Stimulated activated naive CD8-positive, alpha-beta T cell treated with anti-CD3 and anti-CD28 coated beads, Interleukin-15, amount 100 ng/mL, for 72 hours (primary cell): ENCODE measurements around the gene PODNL1.

Experiments used
- ATAC-seq: fragments of 150-1000 bp; cut with Tn5 transposase; 2 replicates; pipeline ENCODE4 v1.10.0; 2021; ENCODE audit warnings: mild to moderate bottlenecking, moderate library complexity
- DNase-seq, 2 donors: peaks; one replicate each; pipeline ENCODE4 v3.0.0; 2021 to 2022
- H3K27ac Mint-ChIP-seq, 2 donors: one replicate each; pipeline ENCODE4 v1.8.0; 2022; ENCODE audit warnings: mild to moderate bottlenecking in 2 of 2, mixed read lengths in 2 of 2, moderate library complexity in 2 of 2
- H3K27me3 Mint-ChIP-seq: one replicate; pipeline ENCODE4 v1.8.0; 2022; ENCODE audit warnings: mixed read lengths
- H3K4me1 Mint-ChIP-seq: one replicate; pipeline ENCODE4 v1.8.0; 2022; ENCODE audit warnings: mild to moderate bottlenecking, mixed read lengths
- H3K4me3 Mint-ChIP-seq, 2 donors: one replicate each; pipeline ENCODE4 v1.8.0; 2022; ENCODE audit warnings: mild to moderate bottlenecking in 2 of 2, mixed read lengths in 2 of 2, moderate library complexity in 1 of 2
- H3K9me3 Mint-ChIP-seq, 2 donors: one replicate each; pipeline ENCODE4 v1.8.0; 2022; ENCODE audit warnings: mixed read lengths in 2 of 2

Gene PODNL1

GRCh38 chr19:13905634-13906520 lies 32.3 kb downstream of the PODNL1 start, which contains the start of the genes BRME1 and CC2D1A:
Gene BRME1, minus strand, starts transcription at chr19:13906117. Its CDS starts 1,225 bp downstream, at chr19:13904892.
Gene CC2D1A, plus strand, starts transcription at chr19:13906201. Its CDS starts 241 bp downstream, at chr19:13906442.
- no peaks in the 10 kb centered on the region for H3K27me3 Mint-ChIP-seq
- ATAC-seq (peak; percentile 98), DNase-seq (peak; percentile 94 to 96)
- peaks cover 0 to 6% of the 10 kb centered on the region in 2 donors for H3K9me3 Mint-ChIP-seq
- peak within 1 kb of the TSS; percentile 87 to 95 for H3K4me3 Mint-ChIP-seq
- H3K27ac Mint-ChIP-seq = peak within 1 kb of the TSS; percentile 92 to 95
- H3K4me1 Mint-ChIP-seq = peaks cover 39% of the 10 kb centered on the region

- H3K4me3 Mint-ChIP-seq = peak overlapping the region in 1 of 2 donors; percentile 13
- H3K4me1 Mint-ChIP-seq = peaks cover 39% of the 10 kb centered on the region
- ATAC-seq (no peak), DNase-seq (peak in 1 of 2 donors; percentile 34)
- peaks cover 0 to 6% of the 10 kb centered on the region in 2 donors for H3K9me3 Mint-ChIP-seq
- H3K27ac Mint-ChIP-seq = no peak overlapping the region
- no peaks in the 10 kb centered on the region for H3K27me3 Mint-ChIP-seq
Measured at GRCh38 chr19:13902993-13903555, 35.1 kb downstream of the PODNL1 start.

GRCh38 chr19:13899912-13900584 lies 38.2 kb downstream of the PODNL1 start:
- H3K4me1 Mint-ChIP-seq = peaks cover 19% of the 10 kb centered on the region

GRCh38 chr19:13899393-13899792 lies 38.8 kb downstream of the PODNL1 start:
- no peak overlapping the region for H3K27ac Mint-ChIP-seq
- no peaks in the 10 kb centered on the region for H3K9me3 Mint-ChIP-seq
- ATAC-seq (no peak), DNase-seq (no peak)
- H3K27me3 Mint-ChIP-seq = no peaks in the 10 kb centered on the region
- H3K4me1 Mint-ChIP-seq = peaks cover 13% of the 10 kb centered on the region
- no peak overlapping the region for H3K4me3 Mint-ChIP-seq

More at GRCh38 chr19:13899912-13900584, 38.2 kb downstream of the PODNL1 start:
- ATAC-seq = no peak
- DNase-seq = no peak
- Mint-ChIP-seq H3K9me3 (no peaks in the 10 kb centered on the region), H3K4me3 (no peak overlapping the region), H3K27me3 (no peaks in the 10 kb centered on the region), H3K27ac (peak overlapping the region; percentile 38 to 84)

GRCh38 chr19:13896227-13896626 lies 42.0 kb downstream of the PODNL1 start:
- ATAC-seq = no peak
- no peak overlapping the region for H3K4me3 Mint-ChIP-seq
- H3K9me3 Mint-ChIP-seq = no peaks in the 10 kb centered on the region
- DNase-seq = no peak
- H3K27ac Mint-ChIP-seq = no peak overlapping the region
- no peaks in the 10 kb centered on the region for H3K27me3 Mint-ChIP-seq
- H3K4me1 Mint-ChIP-seq = no peaks in the 10 kb centered on the region

GRCh38 chr19:13894552-13894951 lies 43.7 kb downstream of the PODNL1 start:
- H3K27me3 Mint-ChIP-seq = no peaks in the 10 kb centered on the region
- no peak for DNase-seq
- H3K4me3 Mint-ChIP-seq = no peak overlapping the region
- H3K4me1 Mint-ChIP-seq = no peaks in the 10 kb centered on the region
- no peak for ATAC-seq
- H3K27ac Mint-ChIP-seq = no peak overlapping the region
- H3K9me3 Mint-ChIP-seq = no peaks in the 10 kb centered on the region

GRCh38 chr19:13892870-13893269 lies 45.3 kb downstream of the PODNL1 start:
- ATAC-seq (no peak), DNase-seq (no peak)
- H3K9me3 Mint-ChIP-seq = no peaks in the 10 kb centered on the region
- H3K4me1 Mint-ChIP-seq = no peaks in the 10 kb centered on the region
- H3K27me3 Mint-ChIP-seq = no peaks in the 10 kb centered on the region
- H3K27ac Mint-ChIP-seq = no peak overlapping the region
- no peak overlapping the region for H3K4me3 Mint-ChIP-seq

- Mint-ChIP-seq H3K4me1 (peaks cover 25% of the 10 kb centered on the region), H3K27me3 (no peaks in the 10 kb centered on the region), H3K27ac (no peak overlapping the region), H3K9me3 (no peaks in the 10 kb centered on the region), H3K4me3 (no peak overlapping the region)
- DNase-seq (no peak), ATAC-seq (no peak)
Measured at GRCh38 chr19:13890136-13890535, 48.1 kb downstream of the PODNL1 start.

GRCh38 chr19:13888281-13888680 lies 49.9 kb downstream of the PODNL1 start:
- ATAC-seq (no peak), DNase-seq (no peak)
- Mint-ChIP-seq H3K4me1 (peaks cover 40% of the 10 kb centered on the region), H3K4me3 (no peak overlapping the region), H3K27ac (no peak overlapping the region), H3K9me3 (no peaks in the 10 kb centered on the region), H3K27me3 (no peaks in the 10 kb centered on the region)

- H3K4me1 Mint-ChIP-seq = peaks cover 48% of the 10 kb centered on the region
- no peaks in the 10 kb centered on the region for H3K9me3 Mint-ChIP-seq
- no peaks in the 10 kb centered on the region for H3K27me3 Mint-ChIP-seq
- ATAC-seq (no peak), DNase-seq (no peak)
- H3K4me3 Mint-ChIP-seq = no peak overlapping the region
- no peak overlapping the region for H3K27ac Mint-ChIP-seq
Measured at GRCh38 chr19:13887517-13887916, 50.7 kb downstream of the PODNL1 start.

- Mint-ChIP-seq H3K4me1 (peaks cover 52% of the 10 kb centered on the region), H3K9me3 (no peaks in the 10 kb centered on the region), H3K4me3 (no peak overlapping the region), H3K27ac (no peak overlapping the region), H3K27me3 (no peaks in the 10 kb centered on the region)
- DNase-seq (no peak), ATAC-seq (peak; percentile 72)
Measured at GRCh38 chr19:13887018-13887436, 51.2 kb downstream of the PODNL1 start.

- Mint-ChIP-seq H3K4me3 (no peak overlapping the region), H3K4me1 (peaks cover 64% of the 10 kb centered on the region), H3K9me3 (no peaks in the 10 kb centered on the region), H3K27ac (no peak overlapping the region), H3K27me3 (no peaks in the 10 kb centered on the region)
- ATAC-seq = no peak
- no peak for DNase-seq
Measured at GRCh38 chr19:13885826-13886365, 52.3 kb downstream of the PODNL1 start.

- ATAC-seq = no peak
- peak overlapping the region in 1 of 2 donors; percentile 71 for H3K27ac Mint-ChIP-seq
Measured at GRCh38 chr19:13884726-13885591, 53.3 kb downstream of the PODNL1 start.

GRCh38 chr19:13883516-13884064 lies 54.6 kb downstream of the PODNL1 start:
- DNase-seq = no peak
- no peak overlapping the region for H3K4me3 Mint-ChIP-seq
- H3K27ac Mint-ChIP-seq = no peak overlapping the region
- ATAC-seq = no peak
- H3K9me3 Mint-ChIP-seq = no peaks in the 10 kb centered on the region
- no peaks in the 10 kb centered on the region for H3K27me3 Mint-ChIP-seq
- H3K4me1 Mint-ChIP-seq = peaks cover 82% of the 10 kb centered on the region

More at GRCh38 chr19:13884726-13885591, 53.3 kb downstream of the PODNL1 start:
- no peaks in the 10 kb centered on the region for H3K9me3 Mint-ChIP-seq
- peaks cover 73% of the 10 kb centered on the region for H3K4me1 Mint-ChIP-seq
- DNase-seq = no peak
- H3K27me3 Mint-ChIP-seq = no peaks in the 10 kb centered on the region
- no peak overlapping the region for H3K4me3 Mint-ChIP-seq
